OCI-LY3 (cell line): ENCODE measurements around the gene MS4A4A.

Source experiments
- H2AFZ ChIP-seq: fragments of 200-600, 300-600 bp; shearing (Covaris generic); 2 replicates; pipeline ENCODE4 v1.6.0; 2014; ENCODE audit warnings: antibody characterized with exemption, low read depth, low read length
- H3K27ac ChIP-seq: fragments of 200-600, 300-600 bp; sonication (generic); 2 replicates; pipeline ENCODE4 v1.5.1; 2014; ENCODE audit warnings: mild to moderate bottlenecking, low read length, moderate library complexity, mixed read lengths
- H3K27me3 ChIP-seq: fragments of 200-600, 300-600 bp; sonication (generic); 2 replicates; pipeline ENCODE4 v1.6.1; 2014; ENCODE audit warnings: low read depth, low read length, mixed read lengths
- H3K36me3 ChIP-seq: fragments of 200-600, 300-600 bp; sonication (generic); replicated peaks from 2 replicates; pipeline ENCODE3; 2014; ENCODE audit warnings: low read depth, low read length, mixed read lengths
- H3K4me1 ChIP-seq: fragments of 300-600, 200-600 bp; sonication (generic); 2 replicates; pipeline ENCODE4 v1.6.1; 2014; ENCODE audit warnings: low read length, mixed read lengths
- H3K4me2 ChIP-seq: fragments of 200-600, 300-600 bp; sonication (generic); 2 replicates; pipeline ENCODE4 v1.6.1; 2014; ENCODE audit warnings: low read length, mixed read lengths
- H3K4me3 ChIP-seq: fragments of 300-600, 200-600 bp; sonication (generic); 2 replicates; pipeline ENCODE4 v1.5.1; 2014; ENCODE audit warnings: antibody characterized with exemption, mild to moderate bottlenecking, low read length, moderate library complexity
- H3K79me2 ChIP-seq: fragments of 300-600, 200-600 bp; shearing (Covaris generic); 2 replicates; pipeline ENCODE4 v1.6.1; 2014; ENCODE audit warnings: mild to moderate bottlenecking, low read length, mixed read lengths
- H3K9ac ChIP-seq: fragments of 300-600, 200-600 bp; shearing (Covaris generic); 2 replicates; pipeline ENCODE4 v1.6.0; 2014; ENCODE audit warnings: mild to moderate bottlenecking, low read length, moderate library complexity
- H3K9me3 ChIP-seq: fragments of 200-600, 300-600 bp; shearing (Covaris generic); 2 replicates; pipeline ENCODE4 v1.6.1; 2014; ENCODE audit warnings: low read length, mixed read lengths; ENCODE audit not compliant: insufficient read depth
- H4K20me1 ChIP-seq: fragments of 200-600, 300-600 bp; sonication (generic); 2 replicates; pipeline ENCODE4 v1.6.1; 2016; ENCODE audit warnings: low read length, mixed read lengths; ENCODE audit not compliant: insufficient read depth
- EZH2phosphoT487 ChIP-seq: fragments of 200-600 bp; shearing (Covaris generic); IDR thresholded peaks from 2 replicates; pipeline ENCODE4 v1.6.1; 2018; ENCODE audit warnings: antibody characterized with exemption, mixed run types, low read depth
- TF ChIP-seq, protein P1 (sequence below): fragments of 200-600, 300-600 bp; sonication (generic); IDR thresholded peaks from 2 replicates; pipeline ENCODE4 v1.5.1; 2014; ENCODE audit warnings: antibody characterized with exemption, low read length, low read depth

Gene MS4A4A

DNA sequence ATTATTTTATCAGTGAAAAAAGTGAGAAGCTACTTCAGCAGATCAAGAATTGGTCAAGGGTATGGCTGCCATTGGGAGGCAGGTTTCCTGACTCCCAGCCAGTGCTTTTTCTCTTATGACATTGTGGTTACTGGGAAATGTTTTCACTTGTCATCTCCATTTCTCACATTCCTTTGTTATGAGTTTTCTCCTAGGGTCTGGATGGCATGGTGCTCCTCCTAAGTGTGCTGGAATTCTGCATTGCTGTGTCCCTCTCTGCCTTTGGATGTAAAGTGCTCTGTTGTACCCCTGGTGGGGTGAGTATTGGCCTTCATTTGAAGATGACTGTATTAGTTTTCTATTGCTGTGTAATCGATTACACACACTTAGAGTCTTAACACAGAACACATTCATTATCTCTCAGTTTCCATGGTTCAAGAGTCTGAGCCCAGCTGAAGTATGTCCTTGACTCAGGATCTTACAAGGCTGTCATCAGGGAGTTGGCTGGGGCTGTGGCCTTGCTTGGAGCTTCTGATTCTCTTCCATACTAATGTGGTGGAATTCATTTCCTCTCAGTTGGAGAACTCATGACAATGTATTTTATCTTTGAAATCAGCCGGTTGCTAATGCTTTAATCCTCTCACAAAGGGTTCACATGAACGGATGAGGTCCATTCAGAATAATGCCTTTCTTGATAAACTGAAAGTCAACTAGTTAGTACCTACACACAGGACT, 25.6 kb downstream of the MS4A4A start:
- peaks cover 22% of the 10 kb centered on the region for H3K36me3 ChIP-seq
- no peak overlapping the region for H2AFZ ChIP-seq
- H3K4me2 ChIP-seq = no peak overlapping the region
- no peaks in the 10 kb centered on the region for H3K27me3 ChIP-seq
- TF ChIP-seq EZH2phosphoT487 = no peak
- TF ChIP-seq, protein P1, sequence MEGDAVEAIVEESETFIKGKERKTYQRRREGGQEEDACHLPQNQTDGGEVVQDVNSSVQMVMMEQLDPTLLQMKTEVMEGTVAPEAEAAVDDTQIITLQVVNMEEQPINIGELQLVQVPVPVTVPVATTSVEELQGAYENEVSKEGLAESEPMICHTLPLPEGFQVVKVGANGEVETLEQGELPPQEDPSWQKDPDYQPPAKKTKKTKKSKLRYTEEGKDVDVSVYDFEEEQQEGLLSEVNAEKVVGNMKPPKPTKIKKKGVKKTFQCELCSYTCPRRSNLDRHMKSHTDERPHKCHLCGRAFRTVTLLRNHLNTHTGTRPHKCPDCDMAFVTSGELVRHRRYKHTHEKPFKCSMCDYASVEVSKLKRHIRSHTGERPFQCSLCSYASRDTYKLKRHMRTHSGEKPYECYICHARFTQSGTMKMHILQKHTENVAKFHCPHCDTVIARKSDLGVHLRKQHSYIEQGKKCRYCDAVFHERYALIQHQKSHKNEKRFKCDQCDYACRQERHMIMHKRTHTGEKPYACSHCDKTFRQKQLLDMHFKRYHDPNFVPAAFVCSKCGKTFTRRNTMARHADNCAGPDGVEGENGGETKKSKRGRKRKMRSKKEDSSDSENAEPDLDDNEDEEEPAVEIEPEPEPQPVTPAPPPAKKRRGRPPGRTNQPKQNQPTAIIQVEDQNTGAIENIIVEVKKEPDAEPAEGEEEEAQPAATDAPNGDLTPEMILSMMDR = no peak
- H3K4me1 ChIP-seq = peaks cover 36% of the 10 kb centered on the region
- no peak overlapping the region for H3K9ac ChIP-seq
- no peaks in the 10 kb centered on the region for H3K79me2 ChIP-seq
- H3K27ac ChIP-seq = no peak overlapping the region
- no peaks in the 10 kb centered on the region for H4K20me1 ChIP-seq
- H3K9me3 ChIP-seq = no peaks in the 10 kb centered on the region
- no peak overlapping the region for H3K4me3 ChIP-seq

DNA sequence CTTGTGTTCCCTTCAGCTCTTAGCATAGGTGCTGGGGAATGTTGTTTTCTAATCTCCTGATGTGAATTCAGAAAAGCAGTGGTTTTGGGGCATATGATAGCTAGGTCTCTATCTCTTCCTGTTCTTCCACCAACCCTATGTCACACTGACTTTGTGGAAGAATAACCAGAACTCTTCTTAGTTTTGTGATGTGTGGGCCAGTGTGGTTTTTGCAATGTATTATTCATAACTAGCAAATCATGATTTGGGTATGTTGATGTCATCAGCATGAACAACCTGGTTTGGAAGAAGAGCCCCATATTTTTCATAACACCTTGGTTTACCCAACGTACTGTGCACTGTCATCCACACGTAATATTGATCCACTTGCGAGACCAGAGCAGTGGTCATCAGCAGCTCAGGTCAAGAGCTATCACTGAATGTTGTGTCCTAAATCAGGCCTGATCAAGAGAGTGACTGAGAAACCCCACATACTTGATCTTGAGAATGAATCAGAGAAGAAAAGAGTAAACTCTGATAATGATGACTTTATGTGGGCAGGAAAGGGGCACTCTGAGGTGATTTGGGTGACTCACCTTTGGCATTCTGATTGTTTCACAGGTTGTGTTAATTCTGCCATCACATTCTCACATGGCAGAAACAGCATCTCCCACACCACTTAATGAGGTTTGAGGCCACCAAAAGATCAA, 27.2 kb downstream of the MS4A4A start:
- Histone ChIP-seq H3K79me2 (no peaks in the 10 kb centered on the region), H4K20me1 (no peaks in the 10 kb centered on the region), H3K36me3 (peaks cover 25% of the 10 kb centered on the region), H3K27ac (no peak overlapping the region), H2AFZ (no peak overlapping the region), H3K4me2 (no peak overlapping the region), H3K4me3 (no peak overlapping the region), H3K9me3 (peaks cover 6% of the 10 kb centered on the region; the same call in 1 of the 2 replicates), H3K9ac (no peak overlapping the region), H3K4me1 (peaks cover 42% of the 10 kb centered on the region), H3K27me3 (no peaks in the 10 kb centered on the region)
- TF ChIP-seq EZH2phosphoT487 = no peak
- TF ChIP-seq, protein P1 = no peak

DNA sequence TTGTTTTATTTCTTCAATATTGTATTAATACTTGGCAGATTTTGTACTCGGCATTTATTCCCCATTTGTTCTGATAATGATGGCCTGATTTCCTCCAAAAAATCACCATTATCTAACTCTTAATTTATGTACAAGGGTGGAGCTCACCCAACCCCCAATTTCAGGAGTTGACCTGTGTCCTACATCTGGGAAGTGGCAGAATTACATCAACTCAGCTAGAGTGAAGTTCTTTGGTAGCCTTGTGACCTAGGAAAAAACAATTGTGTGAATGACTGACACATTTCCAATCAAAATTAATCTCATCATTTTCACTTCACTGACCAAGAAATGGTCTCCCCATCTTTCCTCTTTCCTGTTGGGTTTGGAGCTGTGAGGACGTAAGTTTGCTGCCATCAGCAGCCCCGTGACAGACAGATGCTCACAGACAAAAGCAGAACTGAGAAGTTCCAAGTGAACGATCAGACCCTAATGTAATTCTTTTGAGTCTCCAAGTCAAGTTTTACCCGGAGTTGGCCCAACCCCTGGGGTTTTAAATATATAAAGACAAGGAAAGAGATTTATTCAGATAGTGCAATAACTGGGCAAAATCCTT, 30.0 kb downstream of the MS4A4A start:
- H3K36me3 ChIP-seq = peaks cover 25% of the 10 kb centered on the region
- no peaks in the 10 kb centered on the region for H3K27me3 ChIP-seq
- peak overlapping the region; percentile 69 for H3K4me2 ChIP-seq
- no peaks in the 10 kb centered on the region for H4K20me1 ChIP-seq
- peaks cover 50% of the 10 kb centered on the region for H3K4me1 ChIP-seq
- TF ChIP-seq, protein P1 = no peak
- TF ChIP-seq EZH2phosphoT487 = no peak
- H3K27ac ChIP-seq = peak overlapping the region; percentile 87
- no peaks in the 10 kb centered on the region for H3K79me2 ChIP-seq
- H3K9me3 ChIP-seq = peaks cover 6% of the 10 kb centered on the region; the same call in 1 of the 2 replicates
- H3K4me3 ChIP-seq = peak overlapping the region; percentile 69
- H3K9ac ChIP-seq = peak overlapping the region; percentile 53
- H2AFZ ChIP-seq = no peak overlapping the region
